AG04450 (cell line): ENCODE measurements around the gene COL13A1. TPM values are rescaled to one million over a fixed set of nuclear protein-coding genes. Genes with fewer than 3 reads are reported as not detected.

ENCODE experiments used
- CTCF ChIA-PET: fragments of 300-600, 350-600 bp; formaldehyde crosslinking; extraction: SDS; loops from one replicate; lab custom pipeline; 2022; ENCODE audit warnings: antibody characterized with exemption, inconsistent platforms; lab: Charles Lee
- POLR2A ChIA-PET: fragments of 350-600 bp; formaldehyde crosslinking; extraction: SDS; loops from one replicate; lab custom pipeline; 2021; ENCODE audit warnings: antibody characterized with exemption, inconsistent platforms; lab: Yijun Ruan, JAX
- DNase-seq: peaks from one replicate; pipeline ENCODE4 v3.0.0-alpha.2; 2011; ENCODE audit warnings: low read depth, low spot score
- H3K27ac ChIP-seq: one replicate; pipeline ENCODE4 v1.5.1; 2012; ENCODE audit warnings: low read depth, low read length, control low read depth
- H3K27me3 ChIP-seq: one replicate; pipeline ENCODE4 v1.6.0; 2012; ENCODE audit warnings: low read length; ENCODE audit not compliant: control insufficient read depth, insufficient read depth
- H3K4me3 ChIP-seq: 2 replicates; pipeline ENCODE4 v1.5.1; 2011; ENCODE audit warnings: mild to moderate bottlenecking, low read depth, low read length, control low read depth
- H3K9me3 ChIP-seq: 2 replicates; pipeline ENCODE4 v1.5.1; 2012; ENCODE audit warnings: low read length; ENCODE audit not compliant: control insufficient read depth, insufficient read depth
- polyA plus RNA-seq: library from polyadenylated mRNA; depleted of rRNA; stranded (reverse); fragments of >200 nt; gene quantifications from 2 replicates; pipeline ENCODE4 v1.2.3, GENCODE V29; 2011
- TF ChIP-seq, protein P1 (sequence below): IDR thresholded peaks from 2 replicates; pipeline ENCODE4 v1.5.1; 2011; ENCODE audit warnings: low read depth, low read length, control low read depth, inconsistent platforms

COL13A1 gene
- polyA plus RNA-seq, 1 experiment, result 13.1 TPM

DNA sequence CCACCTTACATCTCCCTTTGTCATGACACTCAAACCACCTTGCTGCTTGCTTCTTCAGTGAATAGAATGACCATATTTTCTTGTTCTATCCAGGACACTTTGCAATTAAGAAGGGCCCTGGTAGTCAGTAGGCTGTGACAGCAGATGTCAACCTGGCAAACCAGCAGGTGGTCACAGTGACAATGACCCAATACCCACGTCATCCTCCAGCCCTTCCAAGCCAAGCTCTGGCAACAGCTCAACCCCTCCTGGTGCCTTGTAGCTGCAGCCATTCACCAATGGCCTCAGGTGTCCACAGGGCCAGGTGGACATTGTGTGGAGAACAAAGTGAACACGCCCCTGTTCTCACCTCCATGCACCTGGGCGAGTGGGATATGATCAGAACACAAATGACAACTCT lies 163.4 kb downstream of the COL13A1 start:
- Histone ChIP-seq H3K27me3 (peaks cover 8% of the 10 kb centered on the region), H3K27ac (no peak overlapping the region), H3K4me3 (no peak overlapping the region), H3K9me3 (no peaks in the 10 kb centered on the region)
- CTCF ChIA-PET, result no interaction called here
- TF ChIP-seq, protein P1, sequence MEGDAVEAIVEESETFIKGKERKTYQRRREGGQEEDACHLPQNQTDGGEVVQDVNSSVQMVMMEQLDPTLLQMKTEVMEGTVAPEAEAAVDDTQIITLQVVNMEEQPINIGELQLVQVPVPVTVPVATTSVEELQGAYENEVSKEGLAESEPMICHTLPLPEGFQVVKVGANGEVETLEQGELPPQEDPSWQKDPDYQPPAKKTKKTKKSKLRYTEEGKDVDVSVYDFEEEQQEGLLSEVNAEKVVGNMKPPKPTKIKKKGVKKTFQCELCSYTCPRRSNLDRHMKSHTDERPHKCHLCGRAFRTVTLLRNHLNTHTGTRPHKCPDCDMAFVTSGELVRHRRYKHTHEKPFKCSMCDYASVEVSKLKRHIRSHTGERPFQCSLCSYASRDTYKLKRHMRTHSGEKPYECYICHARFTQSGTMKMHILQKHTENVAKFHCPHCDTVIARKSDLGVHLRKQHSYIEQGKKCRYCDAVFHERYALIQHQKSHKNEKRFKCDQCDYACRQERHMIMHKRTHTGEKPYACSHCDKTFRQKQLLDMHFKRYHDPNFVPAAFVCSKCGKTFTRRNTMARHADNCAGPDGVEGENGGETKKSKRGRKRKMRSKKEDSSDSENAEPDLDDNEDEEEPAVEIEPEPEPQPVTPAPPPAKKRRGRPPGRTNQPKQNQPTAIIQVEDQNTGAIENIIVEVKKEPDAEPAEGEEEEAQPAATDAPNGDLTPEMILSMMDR, result no peak
- DNase-seq, result no peak
- POLR2A ChIA-PET, result no interaction called here

DNA sequence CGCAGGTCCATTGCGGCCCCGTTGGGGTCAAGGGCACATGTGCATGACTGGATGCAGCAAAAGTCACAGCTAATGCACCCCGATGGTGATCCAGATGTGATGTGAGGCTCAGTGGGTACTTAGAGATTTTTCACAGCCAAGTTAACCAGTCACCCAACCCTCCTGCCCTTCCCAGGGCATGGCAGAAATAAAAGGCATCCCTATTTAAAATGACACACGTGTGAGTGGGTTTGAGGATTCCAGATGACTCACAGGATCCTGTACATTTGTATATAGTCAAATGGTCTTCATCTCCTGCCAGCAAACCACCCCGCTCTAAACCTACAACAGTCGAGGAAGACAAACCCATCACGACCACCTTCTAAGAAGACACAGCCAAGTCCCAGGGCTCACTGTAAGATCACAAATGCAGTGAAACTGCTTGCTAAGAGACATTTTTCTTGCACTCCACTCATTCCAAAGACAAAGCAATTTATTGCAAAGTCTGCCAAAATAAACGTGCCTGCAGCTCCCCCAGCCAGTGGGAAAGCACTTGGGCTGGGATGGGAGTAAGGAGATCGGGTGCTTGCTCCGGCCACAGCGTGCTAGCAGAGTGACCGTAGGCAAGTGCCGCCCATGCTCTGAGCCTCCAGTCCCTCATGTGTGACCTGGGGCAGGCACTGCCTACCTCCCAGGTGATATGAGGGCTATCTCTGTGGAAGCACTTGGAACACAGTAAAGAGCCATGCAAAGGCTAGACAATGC lies 164.4 kb downstream of the COL13A1 start:
- ChIA-PET POLR2A (no interaction called here), CTCF (no interaction called here)
- peaks cover 9% of the 10 kb centered on the region for H3K27me3 ChIP-seq
- H3K9me3 ChIP-seq, result no peaks in the 10 kb centered on the region
- TF ChIP-seq, protein P1, result no peak
- H3K27ac ChIP-seq, result peak overlapping the region; percentile 3
- no peak for DNase-seq
- no peak overlapping the region; the same call in 1 of the 2 replicates for H3K4me3 ChIP-seq

DNA sequence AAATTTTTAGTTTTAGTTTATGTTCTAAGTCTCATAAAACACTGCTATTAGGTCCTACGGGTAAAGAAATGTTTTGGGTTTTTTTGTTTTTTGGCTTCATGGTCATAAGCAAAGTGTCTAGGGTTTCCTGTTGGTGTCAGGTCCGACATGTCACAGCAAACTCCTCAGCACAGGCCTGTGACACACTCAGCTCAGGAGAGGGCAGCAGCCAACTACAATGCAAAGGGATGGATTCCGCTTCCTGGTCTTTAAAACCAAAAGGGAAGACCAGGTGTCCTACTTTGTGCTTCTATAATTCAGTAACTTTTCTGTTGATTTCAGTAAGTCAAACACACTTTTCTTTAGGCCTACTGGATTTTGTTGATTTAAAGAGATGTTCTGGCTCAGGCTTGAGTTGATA lies 167.1 kb downstream of the COL13A1 start:
- H3K27me3 ChIP-seq, result peaks cover 9% of the 10 kb centered on the region
- no peak overlapping the region for H3K27ac ChIP-seq
- no peaks in the 10 kb centered on the region for H3K9me3 ChIP-seq
- no peak for DNase-seq
- TF ChIP-seq, protein P1, result peak; percentile 34
- CTCF ChIA-PET, result interaction anchor here (1.4 kb wide), 1 partner anchor 10 kb away, joined by 6 read pairs; no protein-coding TSS in a partner anchor
- H3K4me3 ChIP-seq, result no peak overlapping the region
- POLR2A ChIA-PET, result no interaction called here

DNA sequence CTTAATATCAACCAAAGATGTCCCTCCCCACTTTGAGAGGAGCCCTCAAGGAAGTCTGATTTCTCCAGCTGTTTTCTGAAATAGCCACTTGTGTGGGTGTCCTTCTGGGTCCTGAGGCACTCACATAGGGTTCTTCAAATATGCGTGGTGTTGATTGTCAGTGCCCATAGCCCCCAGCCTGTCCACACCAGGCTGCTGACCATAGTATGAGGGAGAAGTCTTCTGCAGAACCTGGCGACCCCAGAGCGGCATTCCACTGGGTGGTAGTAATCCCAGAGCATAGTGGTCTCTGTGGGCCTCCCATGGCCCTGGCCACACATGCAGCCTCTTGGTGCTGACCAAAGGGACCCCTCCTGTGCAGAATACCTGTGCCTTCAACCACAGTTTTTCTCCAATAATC lies 168.3 kb downstream of the COL13A1 start:
- no peaks in the 10 kb centered on the region for H3K9me3 ChIP-seq
- H3K4me3 ChIP-seq, result no peak overlapping the region
- no peak overlapping the region for H3K27ac ChIP-seq
- TF ChIP-seq, protein P1, result no peak
- ChIA-PET CTCF (interaction anchor here (0.6 to 2.8 kb wide), 2 partner anchors 11 to 12 kb away, joined by 4 to 22 read pairs; no protein-coding TSS in a partner anchor), POLR2A (no interaction called here)
- peaks cover 9% of the 10 kb centered on the region for H3K27me3 ChIP-seq
- no peak for DNase-seq

DNA sequence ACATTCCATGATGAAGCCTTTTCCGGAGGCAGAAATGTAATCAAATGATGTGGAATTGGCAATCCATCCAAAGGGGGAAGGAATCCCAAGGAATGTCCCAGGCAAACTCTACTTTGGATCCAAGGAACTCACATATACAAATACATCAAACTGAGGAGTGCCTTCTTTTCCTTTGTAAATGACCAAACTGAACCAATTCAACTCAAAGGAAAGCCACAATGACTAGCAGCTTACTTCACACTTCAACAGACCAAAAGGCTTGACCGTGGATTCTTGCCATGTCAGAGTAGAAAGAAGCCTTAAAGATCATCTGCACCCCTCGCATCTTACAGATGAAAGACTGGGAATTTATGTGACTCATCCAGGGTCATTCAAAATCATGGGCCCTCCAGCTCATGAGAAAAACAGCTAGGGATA lies 171.3 kb downstream of the COL13A1 start:
- TF ChIP-seq, protein P1, result no peak
- ChIA-PET POLR2A (no interaction called here), CTCF (interaction anchor here (1.5 to 4.2 kb wide), 2 partner anchors 13 to 15 kb away, joined by 3 to 22 read pairs; no protein-coding TSS in a partner anchor)
- H3K27me3 ChIP-seq, result peaks cover 9% of the 10 kb centered on the region
- peak; percentile 39 for DNase-seq
- no peak overlapping the region for H3K4me3 ChIP-seq
- peak overlapping the region; percentile 22 for H3K27ac ChIP-seq
- peaks cover 5% of the 10 kb centered on the region for H3K9me3 ChIP-seq
